Central memory CD4-positive, alpha-beta T cell (primary cell): ENCODE results near the gene ALG12.
"Not testable (repeated sequence)": the region's sequence is repeated elsewhere in the genome, so short reads cannot be mapped to it uniquely, and the experiment has no call there.

Source experiments
- DNase-seq: peaks from one replicate; pipeline ENCODE4 v3.0.0; 2022

ALG12 gene

GRCh38 chr22:49865156-49865555 lies 53.1 kb downstream of the ALG12 start:
- DNase-seq: no peak

- no peak for DNase-seq
Measured at GRCh38 chr22:49863931-49864330, 54.3 kb downstream of the ALG12 start.

GRCh38 chr22:49862496-49862776 lies 55.8 kb downstream of the ALG12 start:
- DNase-seq: no peak

GRCh38 chr22:49861642-49862495 lies 56.4 kb downstream of the ALG12 start:
- no peak for DNase-seq

GRCh38 chr22:49858827-49859226 lies 59.4 kb downstream of the ALG12 start:
- no peak for DNase-seq

- DNase-seq: no peak
Measured at GRCh38 chr22:49856766-49857618, 61.2 kb downstream of the ALG12 start.

- no peak for DNase-seq
Measured at GRCh38 chr22:49856343-49856742, 61.9 kb downstream of the ALG12 start.

- DNase-seq: no peak
Measured at GRCh38 chr22:49855251-49855911, 62.9 kb downstream of the ALG12 start.

- no peak for DNase-seq
Measured at GRCh38 chr22:49853981-49854831, 64.0 kb downstream of the ALG12 start.

GRCh38 chr22:49852898-49853894 lies 65.0 kb downstream of the ALG12 start, which contains the start of gene ZBED4:
TSS of gene ZBED4 (plus strand) at chr22:49853844. CDS start at chr22:49883663, 29,819 bp downstream.
- peak; percentile 99 for DNase-seq

- DNase-seq: not testable (repeated sequence)
Measured at GRCh38 chr22:49852568-49852897, 65.7 kb downstream of the ALG12 start.

- no peak for DNase-seq
Measured at GRCh38 chr22:49850959-49851802, 67.1 kb downstream of the ALG12 start.
